Fibroblast of lung (primary cell): ENCODE measurements around the gene ZNF860. TPM values are rescaled to one million over a fixed set of nuclear protein-coding genes. Genes with fewer than 3 reads are reported as not detected.

Experiments used
- DNase-seq, 2 donors: peaks; one replicate each; pipeline versions ENCODE4 v3.0.0 to v3.0.0-alpha.2; 2010; ENCODE audit warnings: low read depth in 2 of 2
- H2AFZ ChIP-seq: 2 replicates; pipeline ENCODE4 v1.5.1; 2012; ENCODE audit warnings: low read length, control low read depth, inconsistent platforms
- H3K27ac ChIP-seq: 2 replicates; pipeline ENCODE4 v1.5.1; 2011; ENCODE audit warnings: low read length, control low read depth; ENCODE audit not compliant: insufficient read depth
- H3K27me3 ChIP-seq: 2 replicates; pipeline ENCODE4 v1.5.1; 2011; ENCODE audit warnings: mild to moderate bottlenecking, low read length; ENCODE audit not compliant: control insufficient read depth, insufficient read depth
- H3K36me3 ChIP-seq: 2 replicates; pipeline ENCODE4 v1.5.1; 2011; ENCODE audit warnings: low read length; ENCODE audit not compliant: control insufficient read depth, insufficient read depth
- H3K4me1 ChIP-seq: 2 replicates; pipeline ENCODE4 v1.5.1; 2011; ENCODE audit warnings: low read length; ENCODE audit not compliant: control insufficient read depth, insufficient read depth; ENCODE audit errors: extremely low read depth
- H3K4me2 ChIP-seq: 2 replicates; pipeline ENCODE4 v1.5.1; 2011; ENCODE audit warnings: low read length, control low read depth; ENCODE audit not compliant: insufficient read depth; ENCODE audit errors: extremely low read depth
- H3K4me3 ChIP-seq, 4 experiments: fragments of 200-600 bp in 1 of 4; sonication (generic) in 1 of 4; replicated peaks in 1 of 4; 2 replicates each; pipeline ENCODE4 v1.5.1; 2011 to 2016; ENCODE audit warnings: low read length in 4 of 4, low read depth in 3 of 4, mild to moderate bottlenecking in 3 of 4, control low read depth in 2 of 4, inconsistent platforms in 1 of 4, mixed read lengths in 1 of 4; ENCODE audit not compliant: insufficient read depth in 1 of 4; ENCODE audit errors: control extremely low read depth in 1 of 4
- H3K79me2 ChIP-seq: 2 replicates; pipeline ENCODE4 v1.5.1; 2012; ENCODE audit warnings: mild to moderate bottlenecking, low read length, inconsistent platforms; ENCODE audit not compliant: control insufficient read depth, insufficient read depth
- H3K9ac ChIP-seq: 2 replicates; pipeline ENCODE4 v1.5.1; 2011; ENCODE audit warnings: mild to moderate bottlenecking, low read length, control low read depth; ENCODE audit not compliant: insufficient read depth
- H3K9me3 ChIP-seq: 2 replicates; pipeline ENCODE4 v1.5.1; 2012; ENCODE audit warnings: low read depth, low read length; ENCODE audit not compliant: control insufficient read depth, insufficient read depth
- H4K20me1 ChIP-seq: 2 replicates; pipeline ENCODE4 v1.5.1; 2011; ENCODE audit warnings: low read length; ENCODE audit not compliant: control insufficient read depth, insufficient read depth; ENCODE audit errors: extremely low read depth
- CTCF ChIP-seq, 2 donors: IDR thresholded peaks in 1 of 2; conservative IDR thresholded peaks in 1 of 2; 1 replicate in 1 of 2; 2 replicates in 1 of 2; pipeline ENCODE4 v1.5.1; 2011 to 2012; ENCODE audit warnings: low read length in 2 of 2, control low read depth in 1 of 2, inconsistent platforms in 1 of 2, low read depth in 1 of 2, mild to moderate bottlenecking in 1 of 2
- EZH2 ChIP-seq: IDR thresholded peaks from 2 replicates; pipeline ENCODE4 v1.5.1; 2012; ENCODE audit warnings: low read length, control low read depth, mild to moderate bottlenecking; ENCODE audit errors: missing control alignments
- polyA plus RNA-seq, 2 donors: library from polyadenylated mRNA; depleted of rRNA in 1 of 2; stranded (reverse) in 1 of 2; unstranded in 1 of 2; fragments of >200 nt; gene quantifications; 2 replicates each; pipeline ENCODE4 v1.2.1, GENCODE V29; 2011 to 2012; ENCODE audit warnings: missing spikeins in 1 of 2
- total RNA-seq: library from RNA; depleted of rRNA; stranded (reverse); fragments of >200 nt; gene quantifications from 2 replicates; pipeline ENCODE4 v1.2.1, GENCODE V29; 2014

Gene ZNF860
- total and polyA plus RNA-seq, 2 donors (not counting 1 experiment from before 2014, with no cell fraction given), result 0.50 to 0.52 TPM

GRCh38 chr3:31934866-31935265 is 46.7 kb upstream of the ZNF860 start:
- Histone ChIP-seq H3K4me1 (no peaks in the 10 kb centered on the region), H4K20me1 (no peaks in the 10 kb centered on the region), H3K79me2 (no peaks in the 10 kb centered on the region), H2AFZ (no peak overlapping the region), H3K9me3 (no peaks in the 10 kb centered on the region), H3K9ac (no peak overlapping the region), H3K36me3 (no peaks in the 10 kb centered on the region), H3K27ac (no peak overlapping the region), H3K27me3 (no peaks in the 10 kb centered on the region), H3K4me2 (no peak overlapping the region), H3K4me3 (no peak overlapping the region)
- DNase-seq, result no peak
- no peak for TF ChIP-seq CTCF (conservative IDR thresholded peaks at IDR 0.05 in 1 of 2, IDR thresholded peaks at IDR 0.05 in 1 of 2; ENCODE audit: low read depth in 1 of 2, low read length in 2 of 2)
- no peak for TF ChIP-seq EZH2

- H2AFZ ChIP-seq, result no peak overlapping the region
- H3K4me1 ChIP-seq, result no peaks in the 10 kb centered on the region
- peak in 1 of 2 donors; percentile 88 for DNase-seq
- H3K9me3 ChIP-seq, result no peaks in the 10 kb centered on the region
- no peak for TF ChIP-seq EZH2
- no peak for TF ChIP-seq CTCF (conservative IDR thresholded peaks at IDR 0.05 in 1 of 2, IDR thresholded peaks at IDR 0.05 in 1 of 2; ENCODE audit: low read depth in 1 of 2, low read length in 2 of 2)
- no peak overlapping the region for H3K4me2 ChIP-seq
- no peaks in the 10 kb centered on the region for H3K36me3 ChIP-seq
- no peaks in the 10 kb centered on the region for H3K27me3 ChIP-seq
- no peaks in the 10 kb centered on the region for H4K20me1 ChIP-seq
- no peaks in the 10 kb centered on the region for H3K79me2 ChIP-seq
- no peak overlapping the region for H3K4me3 ChIP-seq
- no peak overlapping the region for H3K27ac ChIP-seq
- H3K9ac ChIP-seq, result no peak overlapping the region
Measured at GRCh38 chr3:31936420-31937060, 45.0 kb upstream of the ZNF860 start.

- no peak overlapping the region for H2AFZ ChIP-seq
- H3K4me2 ChIP-seq, result no peak overlapping the region
- no peaks in the 10 kb centered on the region for H3K9me3 ChIP-seq
- no peaks in the 10 kb centered on the region for H3K4me1 ChIP-seq
- no peaks in the 10 kb centered on the region for H3K36me3 ChIP-seq
- H3K79me2 ChIP-seq, result no peaks in the 10 kb centered on the region
- H3K27me3 ChIP-seq, result no peaks in the 10 kb centered on the region
- no peak overlapping the region for H3K27ac ChIP-seq
- no peak overlapping the region for H3K4me3 ChIP-seq
- no peaks in the 10 kb centered on the region for H4K20me1 ChIP-seq
- no peak overlapping the region for H3K9ac ChIP-seq
- no peak for DNase-seq
- no peak for TF ChIP-seq EZH2
- no peak for TF ChIP-seq CTCF (conservative IDR thresholded peaks at IDR 0.05 in 1 of 2, IDR thresholded peaks at IDR 0.05 in 1 of 2; ENCODE audit: low read depth in 1 of 2, low read length in 2 of 2)
Measured at GRCh38 chr3:31937225-31937624, 44.3 kb upstream of the ZNF860 start.
